Esophagus muscularis mucosa (tissue), 4 donors: ENCODE data around the gene CDH4.
"Not testable (repeated sequence)": the region's sequence is repeated elsewhere in the genome, so short reads cannot be mapped to it uniquely, and the experiment has no call there.

Source experiments
- EP300 ChIP-seq: sonication (generic); formaldehyde crosslinking; IDR thresholded peaks from one replicate; pipeline ENCODE4 v1.6.1; 2017; ENCODE audit warnings: antibody characterized with exemption
- POLR2A ChIP-seq: fragments of 450-650 bp; IDR thresholded peaks from one replicate; pipeline ENCODE4 v1.6.1; 2017; ENCODE audit warnings: antibody characterized with exemption, moderate library complexity, mild to moderate bottlenecking, low read depth
- POLR2AphosphoS5 ChIP-seq, 2 donors: sonication (generic); formaldehyde crosslinking; IDR thresholded peaks; one replicate each; pipeline ENCODE4 v1.6.1; 2017; ENCODE audit warnings: antibody characterized with exemption in 2 of 2
- TF ChIP-seq, protein P1 (sequence below), 3 experiments: fragments of 200-600 bp in 2 of 3; fragments of 450-650 bp in 1 of 3; sonication (generic) in 2 of 3; IDR thresholded peaks; one replicate each; pipeline ENCODE4 v1.5.1; 2017 to 2019; ENCODE audit warnings: antibody characterized with exemption in 3 of 3, mild to moderate bottlenecking in 2 of 3, moderate library complexity in 1 of 3

DNA sequence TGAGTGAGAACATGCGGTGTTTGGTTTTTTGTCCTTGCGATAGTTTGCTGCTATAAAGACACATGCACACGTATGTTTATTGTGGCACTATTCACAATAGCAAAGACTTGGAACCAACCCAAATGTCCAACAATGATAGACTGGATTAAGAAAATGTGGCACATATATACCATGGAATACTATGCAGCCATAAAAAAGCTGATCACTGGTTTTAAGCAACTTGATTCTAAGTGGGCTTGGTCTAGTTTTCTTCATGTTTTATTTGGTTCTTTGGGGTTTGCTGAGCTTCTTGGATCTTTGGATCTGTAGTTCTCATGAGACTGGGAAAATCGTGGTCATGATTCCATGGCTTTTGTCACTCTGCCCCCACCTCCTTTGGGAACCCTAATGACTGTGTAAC, 227.4 kb downstream of the CDH4 start:
- not testable (repeated sequence) for TF ChIP-seq POLR2AphosphoS5 (IDR thresholded peaks at IDR 0.05); POLR2A; EP300
- TF ChIP-seq, protein P1, sequence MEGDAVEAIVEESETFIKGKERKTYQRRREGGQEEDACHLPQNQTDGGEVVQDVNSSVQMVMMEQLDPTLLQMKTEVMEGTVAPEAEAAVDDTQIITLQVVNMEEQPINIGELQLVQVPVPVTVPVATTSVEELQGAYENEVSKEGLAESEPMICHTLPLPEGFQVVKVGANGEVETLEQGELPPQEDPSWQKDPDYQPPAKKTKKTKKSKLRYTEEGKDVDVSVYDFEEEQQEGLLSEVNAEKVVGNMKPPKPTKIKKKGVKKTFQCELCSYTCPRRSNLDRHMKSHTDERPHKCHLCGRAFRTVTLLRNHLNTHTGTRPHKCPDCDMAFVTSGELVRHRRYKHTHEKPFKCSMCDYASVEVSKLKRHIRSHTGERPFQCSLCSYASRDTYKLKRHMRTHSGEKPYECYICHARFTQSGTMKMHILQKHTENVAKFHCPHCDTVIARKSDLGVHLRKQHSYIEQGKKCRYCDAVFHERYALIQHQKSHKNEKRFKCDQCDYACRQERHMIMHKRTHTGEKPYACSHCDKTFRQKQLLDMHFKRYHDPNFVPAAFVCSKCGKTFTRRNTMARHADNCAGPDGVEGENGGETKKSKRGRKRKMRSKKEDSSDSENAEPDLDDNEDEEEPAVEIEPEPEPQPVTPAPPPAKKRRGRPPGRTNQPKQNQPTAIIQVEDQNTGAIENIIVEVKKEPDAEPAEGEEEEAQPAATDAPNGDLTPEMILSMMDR (IDR thresholded peaks at IDR 0.05): not testable (repeated sequence)
